Memory B cell (primary cell): ENCODE results near the gene PDE7B.

Source experiments
- ATAC-seq: fragments of 150-1000 bp; cut with Tn5 transposase; 2 replicates; pipeline ENCODE4 v1.10.0; 2021; ENCODE audit warnings: low read depth, mild to moderate bottlenecking, moderate library complexity
- DNase-seq, 2 donors: peaks; one replicate each; pipeline ENCODE4 v3.0.0; 2022; ENCODE audit warnings: low spot score in 2 of 2
- H3K27ac Mint-ChIP-seq: one replicate; pipeline ENCODE4 v1.8.0; 2022; ENCODE audit warnings: mild to moderate bottlenecking, moderate library complexity, mixed read lengths
- H3K27me3 Mint-ChIP-seq: one replicate; pipeline ENCODE4 v1.8.0; 2022; ENCODE audit warnings: mixed read lengths
- H3K36me3 Mint-ChIP-seq: one replicate; pipeline ENCODE4 v1.8.0; 2022; ENCODE audit warnings: mild to moderate bottlenecking, mixed read lengths
- H3K4me1 Mint-ChIP-seq: one replicate; pipeline ENCODE4 v1.8.0; 2022; ENCODE audit warnings: mixed read lengths
- H3K4me3 Mint-ChIP-seq: one replicate; pipeline ENCODE4 v1.8.0; 2022; ENCODE audit warnings: mild to moderate bottlenecking, moderate library complexity, mixed read lengths
- H3K9me3 Mint-ChIP-seq: one replicate; pipeline ENCODE4 v1.8.0; 2022; ENCODE audit warnings: mixed read lengths

Gene PDE7B

DNA sequence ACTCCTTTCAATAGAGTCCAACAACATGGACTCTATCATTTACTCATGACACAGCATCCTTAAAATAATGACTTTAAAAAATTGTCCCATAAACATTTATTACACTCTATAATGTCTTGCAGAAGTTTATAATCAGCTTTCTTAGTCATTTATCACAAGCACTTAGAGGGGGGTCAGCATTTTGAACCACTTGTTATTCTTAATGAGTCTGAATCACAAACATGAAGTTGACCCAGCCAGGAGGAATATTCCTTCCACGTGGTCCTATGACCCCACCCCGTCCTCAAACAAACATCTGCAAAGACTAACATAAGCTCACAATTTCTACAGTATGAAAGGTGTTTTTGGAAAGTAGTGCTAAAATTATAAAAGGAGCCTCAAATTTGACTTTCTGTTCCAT, 307.5 kb downstream of the PDE7B start:
- no peak for ATAC-seq

DNA sequence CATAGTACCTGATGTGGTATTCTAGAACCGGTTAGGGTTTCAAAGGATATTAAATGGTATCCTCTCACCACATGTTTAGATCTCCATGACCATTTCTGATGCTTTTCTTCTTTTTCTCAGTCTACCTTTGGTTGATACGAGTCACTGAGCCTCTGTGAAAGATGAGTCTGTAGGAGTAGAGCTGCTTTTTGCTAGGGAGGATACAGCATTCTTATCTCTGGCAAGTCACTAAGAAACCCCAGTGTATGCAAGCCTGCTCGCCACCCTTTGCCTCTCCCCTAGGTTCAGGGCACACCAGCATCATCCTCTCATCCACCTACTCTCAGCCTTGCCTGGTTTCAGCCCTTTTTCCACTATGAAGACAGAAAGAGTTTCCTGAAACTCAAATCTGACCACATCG, 308.7 kb downstream of the PDE7B start:
- no peak for ATAC-seq
- Mint-ChIP-seq H3K36me3 (peaks cover 25% of the 10 kb centered on the region), H3K27ac (no peak overlapping the region)

More for the DNA sequence above, 307.5 kb downstream of the PDE7B start:
- H3K27ac Mint-ChIP-seq: no peak overlapping the region
- H3K4me3 Mint-ChIP-seq: no peak overlapping the region
- DNase-seq: no peak
- H3K4me1 Mint-ChIP-seq: peaks cover 2% of the 10 kb centered on the region
- H3K36me3 Mint-ChIP-seq: peaks cover 23% of the 10 kb centered on the region
- H3K27me3 Mint-ChIP-seq: no peaks in the 10 kb centered on the region
- peaks cover 2% of the 10 kb centered on the region for H3K9me3 Mint-ChIP-seq

DNA sequence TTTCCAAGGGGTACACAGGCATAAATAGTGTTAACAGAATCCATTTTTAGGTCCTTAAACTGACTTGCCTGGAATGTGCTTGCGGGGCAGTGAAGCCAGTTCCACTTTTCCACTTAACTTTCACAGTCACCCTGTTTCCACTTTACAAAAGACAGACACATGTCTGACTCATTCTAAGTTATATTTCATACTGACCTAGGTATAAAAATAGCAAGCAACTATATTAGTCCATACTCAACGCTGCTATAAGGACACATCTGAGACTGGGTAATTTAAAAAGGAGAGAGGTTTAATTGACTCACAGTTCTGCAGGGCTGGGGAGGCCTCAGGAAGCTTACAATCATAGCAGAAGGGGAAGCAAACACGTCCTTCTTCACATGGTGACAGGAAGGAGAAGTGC, 310.4 kb downstream of the PDE7B start:
- Mint-ChIP-seq H3K27ac (no peak overlapping the region), H3K27me3 (no peaks in the 10 kb centered on the region), H3K4me1 (peaks cover 2% of the 10 kb centered on the region), H3K36me3 (peaks cover 29% of the 10 kb centered on the region), H3K9me3 (peaks cover 3% of the 10 kb centered on the region), H3K4me3 (no peak overlapping the region)
- no peak for DNase-seq
- no peak for ATAC-seq

More for the DNA sequence above, 308.7 kb downstream of the PDE7B start:
- no peaks in the 10 kb centered on the region for H3K27me3 Mint-ChIP-seq
- H3K9me3 Mint-ChIP-seq: peaks cover 2% of the 10 kb centered on the region
- peaks cover 2% of the 10 kb centered on the region for H3K4me1 Mint-ChIP-seq
- H3K4me3 Mint-ChIP-seq: no peak overlapping the region
- no peak for DNase-seq

DNA sequence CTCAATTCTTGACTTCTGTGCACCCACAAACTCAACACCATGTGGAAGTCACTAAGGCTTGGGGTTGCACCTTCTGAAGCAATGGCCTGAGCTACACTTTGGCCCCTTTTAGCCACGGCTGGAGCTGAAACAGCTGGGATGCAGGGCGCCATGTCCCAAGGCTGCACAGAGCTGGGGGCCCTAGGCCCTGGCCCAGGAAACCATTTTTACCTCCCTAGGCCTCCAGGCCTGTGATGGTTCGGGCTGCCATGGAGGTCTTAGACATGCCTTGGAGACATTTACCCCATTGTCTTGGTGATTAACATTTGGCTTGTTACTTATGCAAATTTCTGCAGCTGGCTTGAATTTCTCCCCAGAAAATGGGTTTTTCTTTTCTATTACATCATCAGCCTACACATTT, 311.8 kb downstream of the PDE7B start:
- Mint-ChIP-seq H3K36me3 (peaks cover 34% of the 10 kb centered on the region), H3K4me1 (peaks cover 2% of the 10 kb centered on the region), H3K27me3 (no peaks in the 10 kb centered on the region), H3K4me3 (no peak overlapping the region), H3K9me3 (peaks cover 8% of the 10 kb centered on the region), H3K27ac (no peak overlapping the region)
- DNase-seq: no peak
- ATAC-seq: no peak

DNA sequence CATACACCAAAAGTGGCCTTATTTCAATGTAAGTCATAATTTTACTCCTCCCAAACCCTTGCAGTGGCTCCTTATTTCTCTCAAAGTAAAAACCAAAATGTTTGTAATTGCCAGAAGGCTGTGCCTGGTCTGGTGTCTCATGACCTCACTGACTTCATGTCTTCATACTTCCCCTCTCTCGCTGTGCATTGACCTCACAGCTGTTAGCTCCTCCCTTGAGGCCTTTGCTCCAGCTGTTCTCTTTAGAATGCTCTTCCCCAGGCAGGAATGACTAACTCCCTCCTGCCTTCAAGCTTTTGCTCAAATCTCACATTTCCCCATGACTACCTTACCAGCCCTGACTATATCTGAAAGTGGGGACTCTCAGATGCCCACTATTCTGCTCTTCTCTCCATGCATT, 315.3 kb downstream of the PDE7B start:
- ATAC-seq (no peak), DNase-seq (no peak)
- peaks cover 8% of the 10 kb centered on the region for H3K9me3 Mint-ChIP-seq
- peaks cover 29% of the 10 kb centered on the region for H3K36me3 Mint-ChIP-seq
- H3K27me3 Mint-ChIP-seq: no peaks in the 10 kb centered on the region
- H3K4me1 Mint-ChIP-seq: no peaks in the 10 kb centered on the region
- no peak overlapping the region for H3K4me3 Mint-ChIP-seq
- no peak overlapping the region for H3K27ac Mint-ChIP-seq

DNA sequence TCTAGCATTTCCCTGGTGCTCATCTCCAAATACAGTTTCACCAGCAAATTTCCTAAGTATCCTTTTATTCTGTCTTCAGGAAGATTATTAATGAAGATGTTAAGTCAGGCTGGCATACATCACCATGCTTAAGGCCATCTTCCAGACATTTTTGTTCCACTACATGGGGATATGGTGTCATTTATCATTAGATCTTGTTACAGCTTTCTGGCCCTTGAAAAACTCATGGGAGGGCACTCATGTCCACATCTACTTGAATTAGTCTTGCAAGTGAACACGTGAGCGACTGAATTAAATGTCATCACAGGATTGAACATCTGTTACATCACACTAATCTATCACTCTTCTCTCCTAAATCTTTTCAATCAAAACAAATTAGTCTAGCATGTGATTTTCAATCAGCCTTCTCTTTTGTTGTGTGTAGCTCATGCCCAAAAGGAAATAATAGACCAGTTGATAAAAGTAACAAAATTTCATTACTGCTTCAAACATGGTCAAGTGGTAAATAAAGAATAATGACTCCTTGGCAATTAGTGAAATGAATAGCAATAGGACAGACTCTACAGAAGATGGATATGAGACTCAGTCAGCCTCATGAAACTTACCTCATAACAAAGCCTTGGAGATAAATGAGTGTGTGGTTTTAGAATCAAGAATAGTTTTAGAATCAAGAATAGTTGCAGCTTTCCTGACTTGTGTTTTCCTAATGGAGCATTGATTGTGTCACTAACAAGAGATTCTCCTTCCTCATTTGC, 318.1 kb downstream of the PDE7B start:
- peaks cover 6% of the 10 kb centered on the region for H3K9me3 Mint-ChIP-seq
- ATAC-seq (no peak), DNase-seq (no peak)
- H3K27ac Mint-ChIP-seq: no peak overlapping the region
- H3K4me3 Mint-ChIP-seq: no peak overlapping the region
- no peaks in the 10 kb centered on the region for H3K4me1 Mint-ChIP-seq
- no peaks in the 10 kb centered on the region for H3K27me3 Mint-ChIP-seq
- H3K36me3 Mint-ChIP-seq: peaks cover 25% of the 10 kb centered on the region

DNA sequence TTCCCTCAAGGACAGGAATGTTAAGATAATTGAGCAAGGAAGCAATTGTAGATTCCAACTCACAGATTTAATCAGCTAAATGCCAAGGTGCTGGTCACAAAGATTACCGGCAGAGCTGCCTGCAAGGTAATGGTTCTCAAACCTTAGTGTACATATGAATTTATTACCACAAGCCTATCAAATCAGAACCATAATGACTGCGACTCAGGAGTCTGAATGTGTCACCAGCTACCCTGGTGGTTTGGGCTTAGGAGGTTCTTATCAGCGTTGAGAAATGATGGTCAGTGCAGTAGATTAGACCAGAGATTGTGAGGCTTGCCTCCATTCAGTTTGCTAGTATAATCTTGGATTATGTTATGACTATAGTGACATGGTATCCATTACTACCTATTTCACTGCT, 319.7 kb downstream of the PDE7B start:
- Mint-ChIP-seq H3K27me3 (no peaks in the 10 kb centered on the region), H3K9me3 (peaks cover 6% of the 10 kb centered on the region), H3K36me3 (peaks cover 21% of the 10 kb centered on the region), H3K4me3 (no peak overlapping the region), H3K27ac (no peak overlapping the region), H3K4me1 (no peaks in the 10 kb centered on the region)
- no peak for DNase-seq
- no peak for ATAC-seq

DNA sequence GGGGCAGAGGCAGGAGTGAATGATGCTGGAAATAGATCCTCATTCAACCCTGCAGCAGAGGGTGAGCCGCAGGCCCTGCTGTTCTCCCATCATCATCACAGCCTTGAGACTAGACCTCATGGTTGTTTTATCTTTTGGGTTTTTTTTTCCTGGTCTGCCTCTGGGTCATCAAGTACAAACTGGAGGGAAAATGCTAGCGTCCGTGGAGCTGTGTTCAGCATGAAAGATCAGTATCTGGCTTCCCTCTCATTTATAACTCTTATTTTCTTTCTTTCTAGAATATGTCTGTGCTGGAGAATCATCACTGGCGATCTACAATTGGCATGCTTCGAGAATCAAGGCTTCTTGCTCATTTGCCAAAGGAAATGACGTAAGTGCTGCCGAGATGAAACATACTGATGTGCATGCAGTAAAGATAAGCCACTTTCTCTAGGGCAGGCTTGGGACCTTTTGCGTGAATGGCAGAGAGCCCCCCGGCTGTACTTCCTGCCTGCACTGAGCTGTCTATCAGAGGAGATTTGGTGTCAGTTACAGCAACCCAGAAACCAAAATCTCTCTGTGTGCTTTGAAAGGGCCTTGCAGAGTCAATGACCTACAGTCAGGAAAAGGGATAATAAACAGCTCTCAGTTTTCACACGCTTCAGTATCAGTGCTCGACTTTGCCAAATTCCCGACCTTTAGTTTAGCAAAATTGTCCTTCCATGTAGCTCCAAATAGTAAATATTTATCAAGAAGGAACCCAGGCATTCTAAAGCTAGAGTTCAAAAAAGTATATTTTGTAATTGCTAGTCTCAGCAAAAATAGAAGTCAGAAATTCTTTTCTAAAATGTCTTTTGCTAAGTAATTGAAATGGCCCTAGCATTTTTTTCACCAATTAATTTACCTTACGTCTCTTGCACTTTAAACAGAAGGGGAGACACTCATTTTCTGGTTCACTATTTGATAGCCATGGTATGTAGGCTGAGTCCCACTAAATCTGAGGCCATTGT, 322.3 kb downstream of the PDE7B start:
- Mint-ChIP-seq H3K36me3 (peaks cover 11% of the 10 kb centered on the region), H3K4me3 (no peak overlapping the region), H3K4me1 (no peaks in the 10 kb centered on the region), H3K27me3 (no peaks in the 10 kb centered on the region), H3K9me3 (no peaks in the 10 kb centered on the region), H3K27ac (no peak overlapping the region)
- DNase-seq (no peak), ATAC-seq (no peak)

DNA sequence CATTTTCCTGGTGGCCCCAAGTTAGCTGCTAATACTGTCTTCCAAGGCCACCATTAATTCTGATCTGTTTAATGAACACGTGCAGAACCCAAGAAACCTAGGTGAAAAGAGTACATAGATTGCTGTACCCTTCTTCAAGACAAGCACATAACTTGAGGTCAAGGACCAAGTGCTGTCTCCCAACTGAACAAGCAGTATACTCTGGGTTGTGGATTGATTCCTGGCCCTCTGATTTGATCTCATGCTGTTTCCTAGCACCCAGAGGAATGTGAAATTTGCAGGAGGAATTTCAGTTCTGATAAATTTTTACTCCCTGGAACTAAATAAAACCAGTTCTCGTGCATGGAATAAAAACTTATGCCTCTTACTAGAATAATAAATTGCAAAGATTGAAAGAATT, 323.0 kb downstream of the PDE7B start:
- Mint-ChIP-seq H3K27me3 (no peaks in the 10 kb centered on the region), H3K9me3 (no peaks in the 10 kb centered on the region), H3K4me1 (no peaks in the 10 kb centered on the region), H3K36me3 (peaks cover 11% of the 10 kb centered on the region), H3K4me3 (no peak overlapping the region), H3K27ac (no peak overlapping the region)
- ATAC-seq (no peak), DNase-seq (no peak)

DNA sequence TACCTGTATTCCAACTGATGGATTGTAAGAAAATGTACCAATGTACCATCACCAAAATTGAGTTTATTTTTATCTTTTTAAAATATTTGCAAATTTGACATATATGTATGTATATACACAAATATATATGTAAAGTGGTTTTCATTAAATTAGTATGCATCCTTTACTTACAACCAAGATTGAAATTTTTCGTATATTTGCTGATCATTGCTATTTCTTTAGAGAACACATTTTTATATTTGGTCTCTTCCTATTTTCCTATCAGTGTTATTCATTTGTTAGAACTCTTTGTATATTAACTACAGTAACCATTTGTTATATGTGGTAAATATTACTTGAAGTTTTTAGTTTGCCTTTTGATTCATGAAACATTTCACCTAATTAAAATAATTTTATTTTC, 324.4 kb downstream of the PDE7B start:
- no peaks in the 10 kb centered on the region for H3K27me3 Mint-ChIP-seq
- ATAC-seq (no peak), DNase-seq (no peak)
- no peak overlapping the region for H3K4me3 Mint-ChIP-seq
- H3K9me3 Mint-ChIP-seq: no peaks in the 10 kb centered on the region
- peaks cover 15% of the 10 kb centered on the region for H3K36me3 Mint-ChIP-seq
- H3K4me1 Mint-ChIP-seq: no peaks in the 10 kb centered on the region
- no peak overlapping the region for H3K27ac Mint-ChIP-seq

DNA sequence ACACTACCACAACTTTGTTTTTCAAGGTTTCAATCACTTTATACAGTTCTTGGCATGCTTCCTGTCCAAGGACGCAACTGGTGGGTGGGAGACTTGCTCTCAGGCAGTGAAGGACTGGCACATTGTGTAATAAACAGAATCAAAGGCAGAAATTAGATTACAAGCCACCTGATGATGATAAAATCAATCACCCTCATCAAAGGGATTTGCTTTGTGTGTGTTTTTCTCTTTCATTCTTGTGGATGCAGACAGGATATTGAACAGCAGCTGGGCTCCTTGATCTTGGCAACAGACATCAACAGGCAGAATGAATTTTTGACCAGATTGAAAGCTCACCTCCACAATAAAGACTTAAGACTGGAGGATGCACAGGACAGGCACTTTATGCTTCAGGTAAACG, 327.2 kb downstream of the PDE7B start:
- Mint-ChIP-seq H3K27me3 (no peaks in the 10 kb centered on the region), H3K36me3 (peaks cover 10% of the 10 kb centered on the region), H3K4me3 (no peak overlapping the region), H3K9me3 (no peaks in the 10 kb centered on the region), H3K27ac (no peak overlapping the region), H3K4me1 (peaks cover 1% of the 10 kb centered on the region)
- no peak for DNase-seq
- no peak for ATAC-seq

DNA sequence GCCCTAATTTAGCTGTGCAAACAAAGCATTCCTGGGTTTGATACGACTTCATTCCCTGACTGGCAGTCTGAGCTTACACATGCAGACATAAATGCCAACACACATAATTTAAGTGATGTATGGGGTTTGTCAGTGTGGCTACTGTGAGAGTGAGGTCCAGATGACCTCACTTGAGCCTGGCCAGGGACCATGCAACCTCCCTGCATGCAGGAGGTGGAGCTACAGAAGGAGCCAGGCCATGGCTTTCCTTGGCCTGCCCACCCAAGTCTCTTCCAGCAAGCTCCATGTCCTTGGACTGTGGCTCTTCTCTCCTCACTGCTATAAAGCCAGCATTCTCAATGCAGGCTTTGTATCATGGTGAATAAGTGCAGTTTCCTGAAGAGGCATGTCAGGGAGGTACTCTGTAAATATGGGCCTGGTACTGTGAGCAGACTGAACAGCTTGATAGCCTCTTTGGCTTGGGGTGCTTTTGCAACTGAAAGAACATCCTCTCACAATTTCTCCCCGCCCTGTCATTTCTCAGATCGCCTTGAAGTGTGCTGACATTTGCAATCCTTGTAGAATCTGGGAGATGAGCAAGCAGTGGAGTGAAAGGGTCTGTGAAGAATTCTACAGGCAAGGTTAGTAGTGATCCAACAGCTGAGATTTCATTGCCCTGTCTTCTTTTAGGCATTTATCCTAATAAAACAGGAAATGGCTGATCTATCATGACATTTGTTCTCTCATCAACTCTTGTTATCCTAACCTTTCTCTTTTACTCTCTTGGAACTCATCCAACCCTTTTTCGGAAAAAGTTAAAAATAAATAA, 329.4 kb downstream of the PDE7B start:
- Mint-ChIP-seq H3K9me3 (no peaks in the 10 kb centered on the region), H3K27me3 (no peaks in the 10 kb centered on the region), H3K27ac (no peak overlapping the region), H3K36me3 (peaks cover 7% of the 10 kb centered on the region), H3K4me1 (peaks cover 11% of the 10 kb centered on the region), H3K4me3 (no peak overlapping the region)
- no peak for DNase-seq
- ATAC-seq: no peak

DNA sequence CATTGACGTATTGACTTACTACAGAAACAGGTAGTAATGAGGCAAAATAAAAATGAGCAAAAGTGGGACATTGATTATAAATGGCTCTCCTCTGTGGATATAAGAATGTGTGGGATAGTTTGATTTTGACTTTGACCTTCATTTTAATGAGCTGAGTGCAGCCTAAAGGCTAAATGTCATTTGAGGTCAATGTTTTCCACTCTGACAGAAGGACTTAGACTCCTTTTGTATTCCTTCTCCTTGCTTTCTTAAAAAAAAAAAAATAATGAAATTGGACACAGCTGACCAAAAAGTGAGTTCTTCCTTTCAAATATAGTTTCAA, 330.0 kb downstream of the PDE7B start:
- DNase-seq: no peak
- Mint-ChIP-seq H3K27ac (no peak overlapping the region), H3K36me3 (peaks cover 7% of the 10 kb centered on the region), H3K4me1 (peaks cover 11% of the 10 kb centered on the region), H3K9me3 (no peaks in the 10 kb centered on the region), H3K27me3 (no peaks in the 10 kb centered on the region), H3K4me3 (no peak overlapping the region)
- no peak for ATAC-seq

DNA sequence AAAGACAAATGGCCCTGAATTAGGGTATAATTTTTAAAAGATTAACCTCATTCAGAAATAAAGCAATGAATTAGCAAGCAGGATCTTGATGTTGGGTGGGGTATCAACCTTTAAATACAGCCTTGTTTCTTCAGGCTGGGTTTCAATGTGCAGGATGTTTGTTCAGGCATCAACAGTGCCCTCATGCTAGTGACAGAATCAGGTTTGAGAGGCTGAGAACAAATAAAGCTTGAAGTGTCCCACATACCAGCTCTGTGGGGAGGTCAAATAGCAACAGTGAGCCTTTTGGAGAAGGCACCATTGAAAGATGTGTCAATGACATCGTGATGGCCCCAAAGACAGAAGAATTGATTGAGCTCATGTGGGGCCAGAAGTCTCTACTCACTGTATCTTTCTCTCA, 330.4 kb downstream of the PDE7B start:
- DNase-seq (no peak), ATAC-seq (no peak)
- Mint-ChIP-seq H3K36me3 (peaks cover 7% of the 10 kb centered on the region), H3K27ac (no peak overlapping the region), H3K4me1 (peaks cover 11% of the 10 kb centered on the region), H3K27me3 (no peaks in the 10 kb centered on the region), H3K4me3 (no peak overlapping the region), H3K9me3 (no peaks in the 10 kb centered on the region)
